Measurements from ENCODE around the gene PLEKHB2. TPM values are rescaled to one million over a fixed set of nuclear protein-coding genes. Genes with fewer than 3 reads are reported as not detected.
A peak's percentile ranks its signal among the peaks of the same experiment; 100 is the strongest.

Gene PLEKHB2
- total RNA-seq, 1 experiment from 2014 or later, result 55.9 TPM

GRCh38 chr2:131154071-131154531, 49.0 kb downstream of the PLEKHB2 start:
- H4K20me1 ChIP-seq (ENCODE audit: control insufficient read depth, insufficient read depth, insufficient read length), result no peaks in the 10 kb centered on the region
- H3K4me1 Mint-ChIP-seq, result peaks cover 17 to 21% of the 10 kb centered on the region in 2 experiments
- H3K56ac ChIP-seq (ENCODE audit: insufficient read length, low read depth, low read length), result no peak overlapping the region
- no peak overlapping the region for H2AK5ac ChIP-seq (ENCODE audit: insufficient read length, low read length)
- no peak overlapping the region for H3K27ac Mint-ChIP-seq
- H3K9ac ChIP-seq (ENCODE audit: extremely low read depth, insufficient read length, low read length), result no peak overlapping the region
- no peak overlapping the region for H3K27ac ChIP-seq (ENCODE audit: insufficient read length, low read depth, low read length)
- H3K18ac ChIP-seq (ENCODE audit: insufficient read length, low read depth, low read length), result no peak overlapping the region
- H2BK20ac ChIP-seq (ENCODE audit: low read depth, low read length, poor library complexity, severe bottlenecking), result no peak overlapping the region
- no CpG with 5 or more reads among the region's 10 CpGs for WGBS (ENCODE audit: extremely low coverage, insufficient read length, low lambda C conversion rate)
- H3K79me2 ChIP-seq (ENCODE audit: insufficient read depth, low read length), result no peaks in the 10 kb centered on the region
- H3K27me3 ChIP-seq (ENCODE audit: insufficient read depth, low read length), result no peaks in the 10 kb centered on the region
- H4K91ac ChIP-seq (ENCODE audit: insufficient read length, low read depth, low read length), result no peak overlapping the region
- no peaks in the 10 kb centered on the region for H3K27me3 Mint-ChIP-seq (ENCODE audit: low read depth)
- no peak overlapping the region for H2BK15ac ChIP-seq (ENCODE audit: low read depth, low read length)
- H2BK5ac ChIP-seq (ENCODE audit: insufficient read length, low read length), result no peak overlapping the region
- no peaks in the 10 kb centered on the region for H3K23me2 ChIP-seq (ENCODE audit: insufficient read length, low read depth, low read length, poor library complexity, severe bottlenecking)
- no peaks in the 10 kb centered on the region for H3K9me3 ChIP-seq (ENCODE audit: control insufficient read depth, low read depth, low read length)
- no peaks in the 10 kb centered on the region for H3K79me1 ChIP-seq (ENCODE audit: insufficient read depth, low read depth, low read length, poor library complexity, severe bottlenecking)
- no peak overlapping the region for H3K14ac ChIP-seq (ENCODE audit: insufficient read depth, low read length)
- H2AFZ ChIP-seq (ENCODE audit: low read length), result no peak overlapping the region
- no peak overlapping the region for H3K23ac ChIP-seq (ENCODE audit: insufficient read length, low read depth, low read length)
- no peak overlapping the region for H3T11ph ChIP-seq (ENCODE audit: low read length)
- H2BK12ac ChIP-seq (ENCODE audit: insufficient read length, low read depth, low read length), result no peak overlapping the region
- DNase-seq, result peak; percentile 85
- no peak overlapping the region for H4K5ac ChIP-seq (ENCODE audit: insufficient read length, low read depth, low read length)
- no peak overlapping the region for H4K8ac ChIP-seq (replicated peaks; ENCODE audit: insufficient read length, low read depth, low read length)
- no peak overlapping the region for H3K4me2 ChIP-seq (ENCODE audit: insufficient read depth, insufficient read length, low read length)
- H3K4me3 Mint-ChIP-seq, result no peak overlapping the region
- H3K36me3 Mint-ChIP-seq (ENCODE audit: insufficient read depth in 1 of 3, low read depth in 3 of 3), result peaks cover 6 to 14% (median 13%) of the 10 kb centered on the region in 3 experiments; a peak in 5 of 7 replicates
- no peaks in the 10 kb centered on the region; a peak in 1 of 5 replicates for H3K9me3 Mint-ChIP-seq
- peak; percentile 88 for TF ChIP-seq CTCF (conservative IDR thresholded peaks at IDR 0.05)
- H3K4me1 ChIP-seq (ENCODE audit: insufficient read depth, low read length), result no peaks in the 10 kb centered on the region
- H3K4ac ChIP-seq (ENCODE audit: low read depth, low read length), result no peak overlapping the region
- H2BK120ac ChIP-seq (ENCODE audit: low read depth, low read length, poor library complexity, severe bottlenecking), result no peak overlapping the region
